Right ventricle myocardium superior (tissue), 1 donor: ENCODE results near the gene DLX6. TPM values are rescaled to one million over a fixed set of nuclear protein-coding genes. Genes with fewer than 3 reads are reported as not detected.
"Not testable (repeated sequence)": the region's sequence is repeated elsewhere in the genome, so short reads cannot be mapped to it uniquely, and the experiment has no call there.

Experiments
- ATAC-seq: fragments of 200-7000 bp; cut with Tn5 transposase; one replicate; pipeline ENCODE4 v1.9.1; 2020; ENCODE audit warnings: mild to moderate bottlenecking; ENCODE audit not compliant: poor library complexity
- DNase-seq: peaks from one replicate; pipeline ENCODE4 v3.0.0-alpha.2; 2020
- intact Hi-C: fragments of 100-400 bp; cut with DNase I; formaldehyde crosslinking; loops from one replicate; pipeline ENCODE4 v1.11.2; 2022
- total RNA-seq: library from RNA; stranded (reverse); fragmentation: NEBNext Ultra II Directional; extraction: Animal tissue kit (Norgen Biotek cat#: 25700); gene quantifications from one replicate; pipeline ENCODE4 v1.2.1, GENCODE V29; 2021
- donor health status: DM: no; HTN: yes; CAD: no; lungs with severe emphysema.

Gene DLX6
- total RNA-seq, 1 donor from 2014 or later: not detected

DNA sequence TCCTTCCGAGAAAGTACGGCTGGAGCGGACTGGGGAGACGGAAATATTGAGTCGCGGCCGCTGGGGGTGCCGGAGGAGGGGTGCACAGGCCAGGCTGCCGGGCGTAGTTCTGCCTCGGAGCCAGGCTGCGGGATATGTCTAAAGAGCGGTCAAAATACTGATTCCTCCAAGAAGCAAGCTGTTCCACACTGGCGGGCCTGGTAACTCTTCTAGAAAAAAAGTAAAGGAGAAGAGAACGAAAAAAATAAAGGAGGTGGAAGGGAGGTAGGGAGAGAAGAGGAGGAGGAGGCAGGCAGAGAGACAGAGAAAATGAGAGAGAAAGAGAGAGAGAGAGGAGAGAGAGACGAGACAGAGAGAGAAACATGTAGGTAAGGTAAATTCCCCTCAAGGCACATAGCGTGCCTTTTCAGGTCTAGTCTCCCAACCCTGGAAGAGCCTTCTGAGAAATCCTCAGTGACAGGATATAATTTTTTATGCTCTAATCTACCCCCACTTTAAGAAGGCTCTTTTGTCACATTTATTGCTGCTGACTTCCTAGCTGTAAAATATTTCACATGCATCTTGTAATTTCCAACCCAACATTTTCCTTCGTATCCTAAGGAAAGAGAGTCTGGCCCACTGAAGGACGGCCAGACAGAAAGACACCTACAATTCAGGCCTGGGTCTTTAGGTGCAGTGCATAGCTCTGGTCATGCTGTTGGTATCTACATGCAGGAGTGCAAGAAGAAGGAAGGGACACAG, 13.6 kb downstream of the DLX6 start:
- ATAC-seq: no peak
- intact Hi-C loops: no loop called here
- no peak for DNase-seq

DNA sequence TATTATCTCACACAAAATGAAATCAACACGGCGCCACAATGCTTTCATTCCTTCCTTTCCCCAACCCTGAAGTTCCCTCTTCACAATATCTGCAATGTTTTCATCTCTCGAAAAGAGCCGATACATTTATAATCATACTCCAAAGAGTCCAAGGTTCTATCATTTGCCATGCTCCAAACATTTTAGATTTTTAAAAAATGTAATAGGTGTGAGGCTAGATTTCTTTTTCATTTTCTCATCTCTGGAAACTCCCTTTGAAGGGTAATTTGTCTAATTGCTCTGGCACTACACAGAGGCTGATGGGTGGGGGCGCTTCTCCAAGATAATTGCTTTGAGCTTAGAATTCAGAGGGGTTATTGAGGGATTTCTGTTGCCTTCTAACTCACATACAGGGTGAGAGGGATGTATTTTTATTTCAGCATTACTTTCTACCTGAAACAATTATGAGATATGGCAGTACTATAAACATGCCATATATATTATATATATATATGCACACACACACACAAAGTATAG, 14.4 kb downstream of the DLX6 start:
- DNase-seq (no peak), ATAC-seq (no peak)
- intact Hi-C loops: no loop called here

DNA sequence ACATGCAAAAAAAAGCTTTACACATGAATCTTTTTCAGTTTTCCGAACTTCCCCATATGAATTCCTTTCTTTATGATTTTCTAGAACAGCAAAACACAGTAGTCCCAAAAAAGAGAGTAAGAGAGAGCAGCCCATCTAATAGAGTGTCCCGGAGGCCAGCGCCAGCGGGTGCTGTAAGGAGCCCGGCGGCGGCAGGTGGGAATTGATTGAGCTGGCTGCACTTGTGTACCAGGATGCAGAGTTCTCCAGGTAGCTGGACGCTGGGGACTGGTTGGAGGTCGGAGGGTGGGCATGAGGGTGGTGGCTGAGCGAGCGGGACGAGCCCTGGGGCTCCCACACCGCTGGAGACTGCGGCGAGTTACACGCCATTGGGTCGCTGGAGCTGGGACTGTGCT, 15.2 kb downstream of the DLX6 start:
- intact Hi-C loops: no loop called here
- DNase-seq: no peak
- ATAC-seq: no peak

DNA sequence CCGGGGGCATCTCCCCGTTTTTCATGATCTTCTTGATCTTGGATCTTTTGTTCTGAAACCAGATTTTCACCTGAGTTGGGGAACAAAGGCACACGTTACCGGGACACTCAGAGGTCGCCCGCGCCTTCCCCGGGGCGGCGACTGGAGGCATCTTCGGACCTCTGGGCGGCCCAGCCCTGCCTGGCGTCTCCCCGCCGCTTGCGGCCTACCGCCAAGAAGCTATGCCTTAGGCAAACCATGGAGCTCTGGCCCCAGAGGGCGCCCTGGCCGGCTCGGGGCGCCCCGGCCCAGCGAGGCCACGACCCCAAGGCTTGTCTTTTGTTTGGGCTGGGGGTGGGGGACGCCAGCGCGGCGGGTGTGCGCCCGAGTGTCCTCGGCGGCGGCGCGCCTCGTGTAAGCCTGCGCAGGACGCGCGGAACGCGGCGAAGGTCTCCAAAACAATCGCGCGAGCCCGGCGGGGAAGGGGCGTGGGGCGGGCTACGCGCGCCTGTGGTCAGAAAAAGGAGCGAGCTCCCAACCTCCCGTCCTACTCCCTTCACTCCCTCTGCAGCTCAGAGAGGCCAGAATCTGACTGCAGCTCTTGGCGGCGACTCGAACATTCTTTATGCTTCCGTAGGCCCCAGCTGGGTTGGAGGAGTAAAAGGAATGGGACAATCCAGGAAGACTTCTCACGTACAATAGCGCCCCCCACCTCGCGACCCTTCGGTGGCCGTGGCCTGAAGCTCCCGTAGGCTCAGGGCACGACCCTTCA, 15.8 kb downstream of the DLX6 start:
- ATAC-seq (no peak), DNase-seq (no peak)
- intact Hi-C loops: no loop called here

DNA sequence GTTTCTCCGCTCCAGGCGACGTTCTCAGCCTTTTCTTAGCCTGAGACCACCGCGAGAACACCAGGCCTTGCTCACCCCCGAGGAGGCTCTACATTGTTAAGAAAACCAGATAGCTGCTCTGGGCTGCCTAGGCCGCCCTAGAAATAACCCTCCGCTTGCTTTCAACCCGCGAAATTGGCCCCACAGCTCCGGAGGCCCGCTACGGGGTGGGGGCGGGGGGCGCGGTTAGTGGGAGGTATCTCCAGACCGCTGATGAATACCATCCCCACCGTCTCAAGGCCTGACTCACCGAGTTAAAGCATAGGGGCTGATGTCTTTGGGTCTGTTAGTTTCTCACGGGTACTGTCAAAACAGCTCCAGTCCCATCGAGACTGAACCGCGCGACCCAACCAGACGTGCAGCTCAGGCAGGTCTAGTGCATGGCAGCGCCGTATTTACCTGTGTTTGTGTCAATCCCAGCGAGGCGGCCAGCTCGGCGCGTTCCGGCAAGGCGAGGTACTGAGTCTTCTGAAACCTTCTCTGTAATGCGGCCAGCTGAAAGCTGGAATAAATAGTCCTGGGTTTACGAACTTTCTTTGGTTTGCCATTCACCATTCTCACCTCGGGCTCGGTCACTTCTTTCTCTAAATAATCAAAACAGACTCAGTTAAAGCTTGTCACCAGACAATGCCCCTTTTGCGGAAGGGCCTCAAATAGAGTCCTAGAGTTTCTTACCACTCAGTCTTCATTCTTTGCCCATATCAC, 16.6 kb downstream of the DLX6 start:
- DNase-seq (no peak), ATAC-seq (no peak)
- intact Hi-C loops: no loop called here

DNA sequence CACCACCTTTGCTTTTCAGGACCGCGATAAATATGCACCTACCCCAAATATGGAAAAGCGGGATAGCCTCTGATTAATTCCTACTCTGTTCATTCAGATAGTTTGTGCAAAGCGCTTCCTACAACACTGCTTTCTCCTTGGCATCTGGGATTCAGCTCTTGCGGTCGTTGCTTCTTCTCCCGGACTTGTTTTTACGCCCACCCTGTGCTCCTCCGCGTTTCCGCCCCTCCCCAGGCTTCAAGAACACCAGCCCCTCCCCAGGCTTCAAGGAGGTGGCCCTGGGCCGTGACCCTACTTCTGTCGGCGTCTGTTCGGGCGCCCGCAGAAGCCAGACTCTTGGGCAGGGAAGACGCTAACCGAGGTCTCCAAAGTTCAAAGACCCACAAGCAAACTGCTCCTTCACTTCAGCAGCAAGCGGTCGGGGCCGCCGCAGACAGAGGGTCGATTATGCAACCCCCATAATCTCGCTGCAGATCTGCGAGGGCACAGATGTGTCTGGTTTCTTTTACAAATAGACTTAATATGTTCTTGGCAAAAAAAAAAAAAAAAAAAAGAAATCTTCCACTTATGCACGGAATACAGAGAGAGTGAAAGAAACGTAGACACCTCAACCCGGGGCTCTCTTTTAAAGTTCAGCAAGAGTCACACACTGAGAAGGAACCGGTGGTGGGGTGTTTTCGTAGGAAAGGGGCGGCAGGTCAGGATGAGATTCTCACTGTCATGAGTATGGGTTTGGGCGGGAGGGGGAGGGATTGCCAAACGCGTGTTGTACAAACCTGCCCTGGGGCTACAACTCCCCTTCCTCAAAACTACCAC, 17.3 kb downstream of the DLX6 start:
- intact Hi-C loops: no loop called here
- no peak for ATAC-seq
- DNase-seq: no peak

DNA sequence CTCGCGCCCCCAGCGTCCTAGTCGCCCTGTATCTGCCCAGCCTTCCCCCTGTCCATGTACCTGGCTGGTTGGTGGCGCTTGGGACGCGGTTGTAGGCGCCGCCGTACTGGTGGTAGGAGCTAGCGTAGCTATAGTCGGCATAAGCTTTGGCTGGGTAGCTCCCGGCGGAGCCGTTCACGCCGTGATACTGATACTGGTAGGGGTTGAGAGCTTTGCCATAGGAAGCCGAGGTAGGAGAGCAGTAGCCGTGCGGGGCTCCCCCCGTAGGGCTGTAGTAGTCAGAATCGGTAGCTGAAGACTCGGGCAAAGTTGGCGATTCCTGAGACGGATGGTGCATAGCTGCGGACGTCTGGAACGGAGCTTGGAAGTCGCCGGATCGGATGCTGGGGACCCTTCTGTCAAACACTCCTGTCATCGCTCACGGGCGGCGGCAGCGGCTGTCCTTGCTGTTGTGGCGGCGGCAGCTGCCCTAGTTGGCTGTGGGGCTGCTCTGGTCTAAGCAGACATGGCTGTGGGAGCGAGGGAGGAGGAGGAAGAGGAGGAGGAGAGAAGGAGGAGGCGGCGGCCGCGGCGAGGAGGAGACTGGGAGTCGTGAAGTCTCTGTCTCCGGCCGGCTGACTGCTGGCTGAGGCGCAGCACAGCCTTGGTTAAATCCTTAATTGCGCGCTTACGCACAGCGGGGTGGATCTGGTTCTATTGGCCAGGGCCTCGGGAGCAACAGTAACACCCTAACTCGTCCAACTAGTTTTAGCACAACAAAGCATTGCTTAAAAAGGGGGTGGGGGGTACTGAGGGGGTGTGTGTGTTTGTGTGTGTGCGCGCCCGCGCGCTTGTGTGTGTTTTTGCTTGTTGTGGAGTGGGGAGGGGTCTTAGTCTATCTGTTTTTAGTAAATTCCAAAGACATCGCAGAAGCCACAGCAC, 19.1 kb downstream of the DLX6 start, which contains the start of gene DLX5:
Gene DLX5 (minus strand): TSS at position 623 of the 921 bp plus-strand sequence. CDS start 208 bp downstream, at position 415.
- DNase-seq: no peak

DNA sequence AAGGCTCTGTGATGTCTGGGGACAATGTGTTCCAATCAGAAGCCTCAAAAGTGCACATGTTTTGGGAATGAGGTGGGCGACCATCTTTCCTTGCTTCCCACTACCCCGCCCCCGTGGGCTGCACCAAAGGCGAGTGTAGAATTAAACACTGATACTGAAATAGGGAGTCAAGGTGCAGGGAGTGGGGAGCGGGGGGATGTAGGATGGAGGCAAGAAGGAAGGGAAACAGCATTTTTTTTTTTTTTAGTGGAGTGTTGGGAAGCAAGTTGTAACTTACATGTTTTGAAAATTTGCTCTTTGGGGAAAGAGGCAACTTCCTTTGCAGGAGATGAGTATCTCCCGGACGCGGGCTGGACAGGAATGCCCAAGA, 19.8 kb downstream of the DLX6 start:
- intact Hi-C loops: loop anchor here (5.0 kb wide), 2 partner anchors 948 to 1108 kb away; no protein-coding TSS in a partner anchor
- no peak for ATAC-seq
- DNase-seq: no peak

More for the DNA sequence above, 19.1 kb downstream of the DLX6 start, which contains the start of gene DLX5:
- ATAC-seq: peak; percentile 13
- intact Hi-C loops: loop anchor here (5.0 kb wide), 2 partner anchors 947 to 1107 kb away; no protein-coding TSS in a partner anchor

DNA sequence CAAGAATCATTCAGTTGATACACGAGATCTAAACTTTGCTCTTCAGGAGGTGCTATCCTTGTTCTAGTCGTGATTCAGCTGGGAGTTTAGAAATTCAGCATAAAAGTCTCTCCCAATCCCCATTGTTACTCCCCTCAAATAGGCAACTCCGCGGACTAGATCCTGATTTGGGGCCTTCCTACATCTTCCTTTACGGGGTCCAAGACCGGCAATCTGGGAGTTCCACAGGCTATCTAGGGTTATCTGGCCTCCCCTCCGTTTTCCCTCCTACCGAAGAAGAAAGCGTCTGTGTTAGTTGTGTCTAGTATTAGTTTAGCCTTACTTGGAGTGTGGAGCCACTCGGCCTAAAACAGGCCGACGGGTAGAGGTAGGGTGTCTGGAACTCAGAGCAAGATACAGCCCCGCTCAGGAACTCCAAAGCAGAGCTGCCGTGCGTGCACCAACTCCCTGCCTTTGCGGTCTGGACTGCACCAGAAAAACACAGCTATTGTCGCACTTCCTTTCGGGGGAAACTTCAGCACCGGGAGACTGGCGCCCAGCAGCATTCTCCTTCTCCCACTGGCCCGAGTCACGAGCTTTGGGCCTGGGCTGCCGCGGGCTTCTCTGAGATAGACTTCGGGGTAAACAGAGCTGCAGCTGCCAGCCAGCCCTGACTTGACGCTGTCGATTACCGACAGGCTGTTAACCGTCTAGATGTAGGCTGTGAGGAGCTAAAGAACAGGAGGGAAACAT, 20.8 kb downstream of the DLX6 start:
- ATAC-seq (peak; percentile 30), DNase-seq (no peak)
- intact Hi-C loops: loop anchor here (5.0 kb wide), 2 partner anchors 949 to 1109 kb away; no protein-coding TSS in a partner anchor

DNA sequence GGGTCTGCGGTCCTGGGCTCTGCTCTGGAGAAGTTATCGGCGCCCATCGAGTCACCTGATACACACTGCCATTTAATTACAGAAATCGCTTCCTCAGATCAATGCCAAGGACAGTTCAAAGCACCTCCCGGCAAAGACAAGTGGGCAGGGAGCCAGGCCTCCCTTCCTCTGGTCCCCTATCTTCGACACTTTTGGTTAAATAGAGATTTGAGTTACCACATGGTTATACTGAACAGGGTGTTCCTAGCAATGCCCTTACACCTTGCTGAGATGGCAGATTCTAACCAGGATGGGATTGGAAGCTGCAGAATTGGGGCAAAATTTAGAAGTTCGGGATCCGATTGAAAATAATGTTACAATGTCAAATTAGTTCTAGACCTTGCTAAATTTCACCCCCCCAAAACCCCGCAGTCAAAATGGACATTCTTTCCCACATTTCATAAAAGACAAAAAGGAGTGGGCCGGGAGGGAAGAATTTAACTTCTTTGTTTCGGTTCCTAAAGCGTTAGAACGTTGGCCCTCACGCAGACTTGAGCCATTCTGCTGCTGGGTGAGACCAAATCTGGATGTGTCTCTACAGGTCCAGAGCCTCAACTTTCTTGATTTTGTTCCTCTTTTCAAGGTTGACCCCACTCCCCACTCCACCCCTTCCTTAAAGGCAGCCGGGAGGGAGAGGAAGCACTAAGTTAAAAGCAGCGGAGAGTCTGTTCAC, 21.5 kb downstream of the DLX6 start:
- ATAC-seq: peak; percentile 45
- intact Hi-C loops: loop anchor here (5.0 kb wide), 2 partner anchors 950 to 1110 kb away; no protein-coding TSS in a partner anchor
- DNase-seq: no peak

DNA sequence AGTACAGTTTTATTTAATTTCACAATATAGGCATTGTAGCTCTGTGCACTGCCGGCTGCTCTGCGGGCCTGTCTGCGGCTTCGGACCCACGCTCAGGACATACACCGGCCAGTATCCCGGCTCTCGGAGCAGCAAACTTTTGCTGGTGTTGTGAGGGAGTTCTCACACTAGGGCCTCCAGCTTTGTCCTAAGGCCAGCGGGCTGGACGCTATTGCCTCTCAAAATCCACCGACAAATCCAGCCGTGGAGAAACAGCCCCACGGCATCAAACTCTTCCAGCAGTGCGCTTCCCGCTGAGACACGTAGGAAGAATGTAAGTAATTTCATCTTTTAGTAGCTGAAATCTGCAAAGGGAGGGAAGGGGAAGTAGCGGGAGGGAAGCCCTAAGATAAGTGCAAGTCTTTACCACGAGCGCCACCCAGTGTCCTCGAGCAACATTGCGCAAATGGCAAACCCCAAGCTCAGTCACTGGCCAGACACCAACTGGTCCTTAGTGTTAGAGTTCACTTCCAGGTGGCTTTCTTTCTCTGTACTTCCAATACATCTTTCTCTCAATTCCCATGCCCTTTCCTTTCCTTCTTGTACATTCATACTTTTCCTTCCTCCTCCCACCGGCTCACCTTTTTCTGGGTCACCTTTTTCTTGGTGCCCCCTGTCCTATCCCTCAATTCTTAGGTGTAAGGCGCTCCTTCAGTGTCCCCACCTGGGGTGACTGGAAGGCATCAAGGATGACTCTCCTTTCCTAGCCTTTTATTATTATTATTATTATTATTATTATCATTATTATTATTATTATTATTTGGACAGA, 22.3 kb downstream of the DLX6 start:
- DNase-seq (peak; percentile 77), ATAC-seq (peak; percentile 92)
- intact Hi-C loops: loop anchor here (5.0 kb wide), 2 partner anchors 950 to 1110 kb away; no protein-coding TSS in a partner anchor

DNA sequence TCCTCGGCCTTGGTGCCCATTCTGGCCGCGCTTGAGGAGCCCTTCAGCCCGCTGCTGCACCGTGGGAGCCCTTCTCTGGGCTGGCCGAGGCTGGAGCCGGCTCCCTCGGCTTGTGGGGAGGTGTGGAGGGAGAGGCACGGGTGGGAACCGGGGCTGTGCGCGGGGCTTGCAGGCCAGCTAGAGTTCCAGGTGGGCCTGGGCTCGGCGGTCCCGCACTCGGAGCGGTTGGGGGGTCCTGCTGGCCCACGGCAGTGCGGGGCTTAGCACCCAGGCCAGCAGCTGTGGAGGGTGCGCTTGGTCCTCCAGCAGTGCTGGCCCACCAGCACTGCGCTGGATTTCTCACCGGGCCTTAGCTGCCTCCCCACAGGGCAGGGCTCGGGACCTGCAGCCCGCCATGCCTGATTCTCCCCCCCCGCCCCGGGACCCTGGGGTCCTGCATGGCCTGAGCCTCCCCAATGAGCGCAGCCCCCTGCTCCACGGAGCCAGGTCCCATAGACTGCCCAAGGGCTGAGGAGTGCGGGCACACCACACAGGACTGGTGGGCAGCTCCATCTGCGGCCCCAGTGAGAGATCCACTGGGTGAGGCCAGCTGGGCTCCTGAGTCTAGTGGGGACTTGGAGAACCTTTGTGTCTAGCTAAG, 29.0 kb downstream of the DLX6 start:
- intact Hi-C loops, ATAC-seq, DNase-seq: not testable (repeated sequence)

DNA sequence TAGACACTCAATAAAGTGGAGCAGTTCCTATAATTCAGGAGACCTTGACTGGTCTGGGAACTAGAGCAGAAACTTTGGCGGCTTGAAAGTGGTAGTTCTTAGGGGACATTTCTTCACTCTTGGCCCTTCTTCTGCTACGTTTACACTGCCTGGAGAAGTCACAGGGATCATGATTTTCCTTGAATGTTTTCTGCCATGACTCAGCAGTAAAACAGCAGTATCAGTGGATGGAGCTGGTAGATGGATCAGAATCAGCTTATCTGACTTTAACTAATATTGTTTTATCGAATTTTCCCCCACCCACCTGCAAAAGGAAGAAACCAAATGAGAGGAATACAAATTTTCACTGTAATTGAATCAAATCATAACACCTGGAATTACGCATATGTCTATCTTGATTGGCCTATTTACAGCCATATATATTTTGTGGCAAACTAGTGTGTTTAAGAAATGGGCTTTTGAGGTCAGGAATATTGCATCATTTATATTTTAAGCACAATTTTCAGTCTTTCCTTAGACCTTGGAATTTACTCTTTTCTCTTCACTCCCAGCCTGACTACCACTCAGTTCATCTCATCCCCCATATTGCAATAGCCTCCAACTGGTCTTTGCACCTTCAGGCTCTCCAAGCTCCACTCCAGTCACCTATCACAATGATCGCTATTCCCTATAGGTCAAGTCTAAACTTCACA, 34.2 kb downstream of the DLX6 start:
- DNase-seq (no peak), ATAC-seq (no peak)
- intact Hi-C loops: no loop called here

DNA sequence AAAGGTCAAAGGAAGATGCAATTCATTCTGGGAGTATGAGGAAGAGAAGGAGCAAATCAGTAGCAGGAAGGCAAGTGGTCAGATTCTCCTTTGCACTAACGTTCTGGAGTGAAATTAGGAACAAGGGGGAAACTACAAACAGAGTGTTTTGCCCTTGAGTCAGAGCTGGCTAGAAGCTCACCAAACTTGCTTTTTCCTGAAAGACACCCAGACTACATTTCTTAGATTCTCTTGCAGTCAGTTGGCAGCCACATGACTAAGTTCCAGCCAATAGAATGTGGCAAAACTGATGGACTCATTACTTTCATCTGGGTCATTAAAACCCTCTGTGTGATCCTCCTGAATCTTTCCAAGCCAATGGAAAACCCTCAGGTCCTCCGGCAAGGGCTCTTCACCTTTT, 37.9 kb downstream of the DLX6 start:
- intact Hi-C loops: no loop called here
- no peak for DNase-seq
- ATAC-seq: no peak
